Subcutaneous abdominal adipose tissue (tissue), 5 donors: ENCODE measurements around the gene SIAH1.
"Not testable (repeated sequence)": the region's sequence is repeated elsewhere in the genome, so short reads cannot be mapped to it uniquely, and the experiment has no call there.

ENCODE experiments used
- H3K27ac ChIP-seq: one replicate; pipeline ENCODE4 v1.7.0; 2013; ENCODE audit warnings: low read depth, mild to moderate bottlenecking, inconsistent platforms, low read length, moderate library complexity
- H3K27me3 ChIP-seq, 5 donors: one replicate each; pipeline ENCODE4 v1.7.0; 2013; ENCODE audit warnings: low read length in 5 of 5, inconsistent platforms in 1 of 5; ENCODE audit not compliant: control insufficient read depth in 5 of 5, insufficient read depth in 4 of 5
- H3K36me3 ChIP-seq, 5 donors: one replicate each; pipeline ENCODE4 v1.7.0; 2013; ENCODE audit warnings: low read length in 5 of 5; ENCODE audit not compliant: control insufficient read depth in 5 of 5, insufficient read depth in 5 of 5
- H3K4me1 ChIP-seq, 5 donors: one replicate each; pipeline ENCODE4 v1.7.0; 2013; ENCODE audit warnings: low read length in 5 of 5, mild to moderate bottlenecking in 3 of 5, moderate library complexity in 1 of 5; ENCODE audit not compliant: control insufficient read depth in 5 of 5, insufficient read depth in 5 of 5
- H3K4me3 ChIP-seq, 5 donors: one replicate each; pipeline ENCODE4 v1.7.0; 2013; ENCODE audit warnings: low read length in 5 of 5, low read depth in 1 of 5
- H3K9ac ChIP-seq, 5 donors: one replicate each; pipeline ENCODE4 v1.7.0; 2013; ENCODE audit warnings: low read length in 5 of 5, mild to moderate bottlenecking in 4 of 5, moderate library complexity in 3 of 5
- H3K9me3 ChIP-seq, 5 donors: one replicate each; pipeline ENCODE4 v1.7.0; 2013; ENCODE audit warnings: low read length in 5 of 5; ENCODE audit not compliant: control insufficient read depth in 5 of 5
- donor health status: healthy.
- donor health status: healthy.
- donor health status: healthy.
- donor health status: healthy.
- donor health status: healthy.

Gene SIAH1

GRCh38 chr16:48318630-48319029 is 66.6 kb downstream of the SIAH1 start:
- Histone ChIP-seq H3K4me3 (peak overlapping the region in 2 of 5 donors; percentile 14 to 36), H3K9ac (no peak overlapping the region), H3K27ac (peak overlapping the region; percentile 30), H3K9me3 (peaks cover 0 to under 1% (median 0%) of the 10 kb centered on the region in 5 donors), H3K4me1 (peaks cover 0 to 25% (median 16%) of the 10 kb centered on the region in 5 donors), H3K36me3 (peaks cover 0 to 9% (median 4%) of the 10 kb centered on the region in 5 donors), H3K27me3 (no peaks in the 10 kb centered on the region)

- Histone ChIP-seq H3K4me3 (no peak overlapping the region), H3K4me1 (peaks cover 0 to 25% (median 14%) of the 10 kb centered on the region in 5 donors), H3K27ac (no peak overlapping the region), H3K9me3 (peaks cover 0 to 3% (median under 1%) of the 10 kb centered on the region in 5 donors), H3K27me3 (no peaks in the 10 kb centered on the region), H3K9ac (no peak overlapping the region), H3K36me3 (peaks cover 0 to 11% (median 6%) of the 10 kb centered on the region in 5 donors)
These were observed 67.4 kb downstream of the SIAH1 start for GRCh38 chr16:48317614-48318315.

GRCh38 chr16:48317026-48317425 is 68.2 kb downstream of the SIAH1 start:
- Histone ChIP-seq H3K27me3 (no peaks in the 10 kb centered on the region), H3K4me1 (peaks cover 0 to 25% (median 14%) of the 10 kb centered on the region in 5 donors), H3K9me3 (peaks cover 0 to 8% (median 3%) of the 10 kb centered on the region in 5 donors), H3K36me3 (peaks cover 0 to 12% (median 6%) of the 10 kb centered on the region in 5 donors), H3K27ac (no peak overlapping the region), H3K4me3 (no peak overlapping the region), H3K9ac (no peak overlapping the region)

- H3K9me3 ChIP-seq = peaks cover 3 to 23% (median 19%) of the 10 kb centered on the region in 5 donors
These were observed 71.3 kb downstream of the SIAH1 start for GRCh38 chr16:48313905-48314304.

GRCh38 chr16:48310908-48311641 is 74.1 kb downstream of the SIAH1 start:
- H3K4me1 ChIP-seq = peaks cover 0 to 10% (median 3%) of the 10 kb centered on the region in 5 donors
- H3K9me3 ChIP-seq = peaks cover 3 to 29% (median 23%) of the 10 kb centered on the region in 5 donors
- H3K9ac ChIP-seq = no peak overlapping the region
- H3K4me3 ChIP-seq = no peak overlapping the region
- peaks cover 11 to 30% (median 19%) of the 10 kb centered on the region in 5 donors for H3K36me3 ChIP-seq
- no peak overlapping the region for H3K27ac ChIP-seq
- no peaks in the 10 kb centered on the region for H3K27me3 ChIP-seq

More at GRCh38 chr16:48313905-48314304, 71.3 kb downstream of the SIAH1 start:
- H3K27me3 ChIP-seq, H3K4me3 ChIP-seq, H3K9ac ChIP-seq, H3K27ac ChIP-seq: not testable (repeated sequence)
- Histone ChIP-seq H3K36me3 (peaks cover 6 to 23% (median 13%) of the 10 kb centered on the region in 5 donors), H3K4me1 (peaks cover 0 to 15% (median 7%) of the 10 kb centered on the region in 5 donors)
